AG04450 (cell line): ENCODE results near the gene SASH3. TPM values are rescaled to one million over a fixed set of nuclear protein-coding genes. Genes with fewer than 3 reads are reported as not detected.

Experiments used
- CTCF ChIA-PET: fragments of 300-600, 350-600 bp; formaldehyde crosslinking; extraction: SDS; loops from one replicate; lab custom pipeline; 2022; ENCODE audit warnings: antibody characterized with exemption, inconsistent platforms; lab: Charles Lee
- POLR2A ChIA-PET: fragments of 350-600 bp; formaldehyde crosslinking; extraction: SDS; loops from one replicate; lab custom pipeline; 2021; ENCODE audit warnings: antibody characterized with exemption, inconsistent platforms; lab: Yijun Ruan, JAX
- DNase-seq: peaks from one replicate; pipeline ENCODE4 v3.0.0-alpha.2; 2011; ENCODE audit warnings: low read depth, low spot score
- H3K27ac ChIP-seq: one replicate; pipeline ENCODE4 v1.5.1; 2012; ENCODE audit warnings: low read depth, low read length, control low read depth
- H3K27me3 ChIP-seq: one replicate; pipeline ENCODE4 v1.6.0; 2012; ENCODE audit warnings: low read length; ENCODE audit not compliant: control insufficient read depth, insufficient read depth
- H3K4me3 ChIP-seq: 2 replicates; pipeline ENCODE4 v1.5.1; 2011; ENCODE audit warnings: mild to moderate bottlenecking, low read depth, low read length, control low read depth
- H3K9me3 ChIP-seq: 2 replicates; pipeline ENCODE4 v1.5.1; 2012; ENCODE audit warnings: low read length; ENCODE audit not compliant: control insufficient read depth, insufficient read depth
- polyA plus RNA-seq: library from polyadenylated mRNA; depleted of rRNA; stranded (reverse); fragments of >200 nt; gene quantifications from 2 replicates; pipeline ENCODE4 v1.2.3, GENCODE V29; 2011
- TF ChIP-seq, protein P1 (sequence below): IDR thresholded peaks from 2 replicates; pipeline ENCODE4 v1.5.1; 2011; ENCODE audit warnings: low read depth, low read length, control low read depth, inconsistent platforms

The SASH3 gene
- polyA plus RNA-seq, 1 experiment, result not detected

DNA sequence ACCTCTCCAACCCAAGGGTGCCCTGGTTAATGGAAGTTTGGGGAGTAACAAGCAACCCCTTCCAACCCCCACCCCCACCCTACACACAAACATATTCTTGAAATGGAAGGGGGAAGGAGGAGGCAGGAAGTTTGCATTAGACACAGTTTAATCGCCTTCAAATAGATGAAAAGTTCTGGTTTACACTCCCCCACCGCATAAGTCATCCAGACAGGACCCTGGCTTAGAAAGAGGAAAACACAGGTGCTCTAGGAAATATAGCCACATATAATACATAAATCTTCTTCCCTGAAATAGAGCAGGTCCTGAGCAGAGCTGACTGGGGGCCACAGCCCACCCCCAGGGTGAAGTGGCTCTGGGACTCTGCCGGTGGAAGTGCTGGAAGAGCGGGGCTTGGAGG, 25.1 kb downstream of the SASH3 start:
- Histone ChIP-seq H3K27ac (no peak overlapping the region), H3K4me3 (no peak overlapping the region), H3K27me3 (no peaks in the 10 kb centered on the region), H3K9me3 (no peaks in the 10 kb centered on the region)
- POLR2A ChIA-PET, result no interaction called here
- TF ChIP-seq, protein P1, sequence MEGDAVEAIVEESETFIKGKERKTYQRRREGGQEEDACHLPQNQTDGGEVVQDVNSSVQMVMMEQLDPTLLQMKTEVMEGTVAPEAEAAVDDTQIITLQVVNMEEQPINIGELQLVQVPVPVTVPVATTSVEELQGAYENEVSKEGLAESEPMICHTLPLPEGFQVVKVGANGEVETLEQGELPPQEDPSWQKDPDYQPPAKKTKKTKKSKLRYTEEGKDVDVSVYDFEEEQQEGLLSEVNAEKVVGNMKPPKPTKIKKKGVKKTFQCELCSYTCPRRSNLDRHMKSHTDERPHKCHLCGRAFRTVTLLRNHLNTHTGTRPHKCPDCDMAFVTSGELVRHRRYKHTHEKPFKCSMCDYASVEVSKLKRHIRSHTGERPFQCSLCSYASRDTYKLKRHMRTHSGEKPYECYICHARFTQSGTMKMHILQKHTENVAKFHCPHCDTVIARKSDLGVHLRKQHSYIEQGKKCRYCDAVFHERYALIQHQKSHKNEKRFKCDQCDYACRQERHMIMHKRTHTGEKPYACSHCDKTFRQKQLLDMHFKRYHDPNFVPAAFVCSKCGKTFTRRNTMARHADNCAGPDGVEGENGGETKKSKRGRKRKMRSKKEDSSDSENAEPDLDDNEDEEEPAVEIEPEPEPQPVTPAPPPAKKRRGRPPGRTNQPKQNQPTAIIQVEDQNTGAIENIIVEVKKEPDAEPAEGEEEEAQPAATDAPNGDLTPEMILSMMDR, result no peak
- CTCF ChIA-PET, result no interaction called here
- DNase-seq, result no peak

DNA sequence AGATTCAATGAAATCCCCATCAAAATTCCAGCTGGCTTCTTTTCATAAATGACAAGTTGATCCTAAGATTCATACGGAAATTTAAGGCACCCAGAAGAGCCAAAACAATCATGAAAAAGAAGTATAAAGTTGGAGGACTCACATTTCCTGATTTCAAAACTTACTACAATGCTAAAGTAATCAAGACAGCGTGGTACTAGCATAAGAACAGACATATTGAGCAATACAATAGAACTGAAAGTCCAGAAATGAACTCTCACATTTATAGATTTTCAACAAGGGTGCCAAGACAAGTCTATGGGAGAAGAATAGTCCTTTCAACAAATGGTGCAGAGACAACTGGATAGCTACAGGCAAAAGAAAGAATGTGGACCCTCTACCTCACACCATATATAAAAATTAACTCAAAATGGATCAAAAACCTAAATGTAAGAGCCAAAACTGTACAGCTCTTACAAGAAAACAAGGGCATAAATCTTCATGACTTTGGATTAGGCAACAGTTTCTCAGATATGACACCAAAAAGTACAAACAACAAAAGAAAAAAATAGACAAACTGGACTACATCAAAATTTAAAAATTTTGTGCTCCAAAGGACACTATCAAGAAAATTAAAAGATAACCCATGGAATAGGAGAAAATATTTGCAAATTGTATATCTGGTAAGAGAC, 28.5 kb downstream of the SASH3 start:
- TF ChIP-seq, protein P1, result no peak
- no peak overlapping the region for H3K4me3 ChIP-seq
- ChIA-PET CTCF (no interaction called here), POLR2A (no interaction called here)
- DNase-seq, result no peak
- no peaks in the 10 kb centered on the region for H3K9me3 ChIP-seq
- no peak overlapping the region for H3K27ac ChIP-seq
- H3K27me3 ChIP-seq, result no peaks in the 10 kb centered on the region

DNA sequence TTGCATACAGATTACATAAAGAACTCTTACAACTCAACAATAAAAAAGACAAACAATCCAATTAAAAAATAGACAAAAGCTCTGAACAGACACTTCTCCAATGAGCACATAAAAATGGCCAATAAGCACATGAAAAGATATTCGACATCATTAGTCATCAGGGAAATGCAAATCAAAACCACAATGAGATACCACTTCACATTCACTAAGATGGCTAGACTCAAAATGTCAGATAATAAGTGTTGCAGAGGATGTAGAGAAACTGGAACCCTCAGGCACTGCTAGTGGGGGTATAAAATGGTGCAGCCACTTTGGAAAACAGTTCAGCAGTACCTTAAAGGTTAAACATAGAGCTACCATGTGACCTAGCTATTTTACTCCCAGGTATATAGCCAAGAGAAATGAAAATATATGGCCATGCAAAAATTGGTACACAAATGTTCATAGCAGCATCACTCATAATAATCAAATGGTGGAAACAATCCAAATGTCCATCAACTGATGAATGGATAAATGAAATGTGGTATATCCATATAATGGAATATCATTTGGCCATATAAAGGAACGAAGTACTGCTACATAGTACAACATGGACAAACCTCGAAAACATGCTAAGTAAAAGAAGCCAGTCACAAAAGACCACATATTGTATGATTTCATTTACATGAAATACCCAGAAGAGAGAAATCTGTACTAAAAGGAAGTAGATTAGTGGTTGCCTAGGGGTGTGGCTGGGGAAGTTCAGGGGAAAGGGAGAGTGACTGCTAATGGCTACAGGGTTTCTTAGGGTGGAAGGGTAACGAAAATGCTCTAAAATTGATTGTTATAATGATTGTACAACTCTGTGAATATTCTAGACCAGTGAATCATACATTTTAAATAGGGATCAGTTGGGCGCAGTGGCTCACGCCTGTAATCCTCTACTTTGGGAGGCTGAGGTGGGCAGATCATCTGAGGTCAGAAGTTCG, 29.4 kb downstream of the SASH3 start:
- POLR2A ChIA-PET, result interaction anchor here (0.7 kb wide), 1 partner anchor 40 kb away, joined by 3 read pairs; no protein-coding TSS in a partner anchor
- no peak overlapping the region for H3K27ac ChIP-seq

DNA sequence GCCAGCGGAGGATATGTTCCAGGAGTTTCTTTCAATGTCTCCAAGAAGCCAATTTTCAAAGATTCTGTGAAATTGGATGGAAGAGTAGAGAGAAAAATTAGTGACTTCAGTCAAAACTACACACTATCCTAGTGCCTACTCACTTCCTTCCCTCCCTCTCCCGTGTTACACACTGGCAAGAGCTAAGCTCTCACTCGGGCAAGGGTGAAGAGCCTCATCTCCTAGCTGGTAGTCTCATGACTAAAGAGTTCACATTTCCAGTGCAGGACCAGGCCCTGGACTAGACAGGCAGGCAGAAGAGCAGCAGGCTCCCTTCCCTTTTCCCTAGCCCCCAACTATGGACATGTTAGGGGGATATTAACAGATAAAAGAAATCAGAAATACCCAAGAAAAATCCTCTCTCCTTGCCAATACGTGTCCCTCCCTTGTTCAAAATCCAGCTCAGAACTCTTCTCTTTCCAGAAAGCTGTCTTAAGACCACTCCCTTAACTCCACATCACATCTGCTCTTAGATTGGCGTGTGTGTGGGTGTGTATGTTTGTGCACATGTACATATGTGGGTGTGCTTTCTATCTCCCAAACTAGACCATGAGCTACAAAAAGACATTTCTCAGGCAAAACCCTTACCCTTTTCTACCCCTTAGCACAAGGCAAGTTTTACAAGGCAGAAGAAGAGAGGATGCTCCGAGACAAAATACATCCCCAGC, 34.1 kb downstream of the SASH3 start:
- H3K27ac ChIP-seq, result no peak overlapping the region
- H3K27me3 ChIP-seq, result no peaks in the 10 kb centered on the region
- ChIA-PET CTCF (interaction anchor here (0.8 kb wide), 1 partner anchor 176 kb away, joined by 3 read pairs; no protein-coding TSS in a partner anchor), POLR2A (no interaction called here)
- no peaks in the 10 kb centered on the region for H3K9me3 ChIP-seq
- TF ChIP-seq, protein P1, result no peak
- no peak for DNase-seq
- H3K4me3 ChIP-seq, result no peak overlapping the region

More for the DNA sequence above, 29.4 kb downstream of the SASH3 start:
- Histone ChIP-seq H3K27me3 (no peaks in the 10 kb centered on the region), H3K9me3 (no peaks in the 10 kb centered on the region), H3K4me3 (no peak overlapping the region)
- DNase-seq, result no peak
- TF ChIP-seq, protein P1, result no peak
- CTCF ChIA-PET, result no interaction called here
